K562 (cell line): ENCODE data around the gene URB2. TPM values are rescaled to one million over a fixed set of nuclear protein-coding genes. Genes with fewer than 3 reads are reported as not detected.
A peak's percentile ranks its signal among the peaks of the same experiment; 100 is the strongest.

ENCODE experiments used
- FOXP1 ChIP-seq: sonication (generic); formaldehyde crosslinking; IDR thresholded peaks from 2 replicates; pipeline ENCODE4 v1.8.0; 2022; ENCODE audit warnings: mild to moderate bottlenecking, missing genetic modification reagents
- MAFG ChIP-seq: fragments of 450-650 bp; conservative IDR thresholded peaks from 2 replicates; pipeline ENCODE4 v1.6.1; 2016; ENCODE audit warnings: missing genetic modification characterization, missing compliant biosample characterization
- MCM7 ChIP-seq, 2 experiments: fragments of 450-650 bp; IDR thresholded peaks; 2 replicates each; pipeline ENCODE4 v1.6.1; 2016 to 2018
- PTRF ChIP-seq: fragments of 450-650 bp; IDR thresholded peaks from 2 replicates; pipeline ENCODE4 v1.6.1; 2016; ENCODE audit warnings: mild to moderate bottlenecking, missing genetic modification characterization, missing compliant biosample characterization
- ZNF197 ChIP-seq: fragments of 200-800 bp; sonication (Bioruptor generic); IDR thresholded peaks from 2 replicates; pipeline ENCODE4 v1.6.1; 2016; ENCODE audit warnings: low read depth, missing genetic modification characterization, missing compliant biosample characterization
- ZNF324 ChIP-seq: fragments of 250-450 bp; sonication (Bioruptor Pico); IDR thresholded peaks from 2 replicates; pipeline ENCODE4 v1.4.0; 2020; ENCODE audit warnings: mild to moderate bottlenecking
- polyA plus RNA-seq, 8 experiments: library from polyadenylated mRNA; depleted of rRNA in 4 of 8; stranded (reverse) in 5 of 8; unstranded in 3 of 8; fragments of >200 nt; fragmentation: Nextera tagmentation in 2 of 8; fragmentation: Illumina TruSeq in 1 of 8; extraction: Ambion mirVana in 2 of 8; extraction: Trizol in 1 of 8; gene quantifications; 2 replicates each; pipeline versions ENCODE4 v1.2.1 to v1.2.3, GENCODE V29; 2011 to 2014; ENCODE audit warnings: inconsistent platforms in 1 of 8, missing spikeins in 1 of 8
- total RNA-seq, 7 experiments: library from RNA; depleted of rRNA in 6 of 7; stranded (reverse); fragments of >200 nt in 6 of 7; fragmentation: Illumina TruSeq in 2 of 7; extraction: Trizol in 2 of 7; gene quantifications; 2 replicates each; pipeline versions ENCODE4 v1.2.1 to v1.2.3, GENCODE V29; 2011 to 2021; ENCODE audit warnings: low replicate concordance in 1 of 7
- TF ChIP-seq, protein P1 (sequence below): fragments of 450-650 bp; formaldehyde crosslinking; IDR thresholded peaks from 2 replicates; pipeline ENCODE4 v1.4.0; 2022; ENCODE audit warnings: mild to moderate bottlenecking, moderate library complexity
- TF ChIP-seq, protein P2 (sequence below): sonication (generic); formaldehyde crosslinking; IDR thresholded peaks from 2 replicates; pipeline ENCODE4 v1.8.0; 2022; ENCODE audit warnings: missing genetic modification reagents, mild to moderate bottlenecking, moderate library complexity, borderline replicate concordance
- TF ChIP-seq, protein P3 (sequence below), 2 experiments: fragments of 450-650 bp; formaldehyde crosslinking in 1 of 2; IDR thresholded peaks; 2 replicates each; pipeline versions ENCODE4 v1.4.0 to v1.6.1; 2014 to 2020; ENCODE audit warnings: mild to moderate bottlenecking in 2 of 2, borderline replicate concordance in 1 of 2, low read depth in 1 of 2
- TF ChIP-seq, protein P4 (sequence below): fragments of 450-650 bp; IDR thresholded peaks from 2 replicates; pipeline ENCODE4 v1.7.1; 2018; ENCODE audit warnings: mild to moderate bottlenecking, low read depth; ENCODE audit not compliant: partially characterized antibody

The URB2 gene
- total and polyA plus RNA-seq, 9 of the 15 experiments (the other 6 are each of a cell fraction or from before 2014, with no cell fraction given): 2.8 to 28.3 (median 19.0) TPM

DNA sequence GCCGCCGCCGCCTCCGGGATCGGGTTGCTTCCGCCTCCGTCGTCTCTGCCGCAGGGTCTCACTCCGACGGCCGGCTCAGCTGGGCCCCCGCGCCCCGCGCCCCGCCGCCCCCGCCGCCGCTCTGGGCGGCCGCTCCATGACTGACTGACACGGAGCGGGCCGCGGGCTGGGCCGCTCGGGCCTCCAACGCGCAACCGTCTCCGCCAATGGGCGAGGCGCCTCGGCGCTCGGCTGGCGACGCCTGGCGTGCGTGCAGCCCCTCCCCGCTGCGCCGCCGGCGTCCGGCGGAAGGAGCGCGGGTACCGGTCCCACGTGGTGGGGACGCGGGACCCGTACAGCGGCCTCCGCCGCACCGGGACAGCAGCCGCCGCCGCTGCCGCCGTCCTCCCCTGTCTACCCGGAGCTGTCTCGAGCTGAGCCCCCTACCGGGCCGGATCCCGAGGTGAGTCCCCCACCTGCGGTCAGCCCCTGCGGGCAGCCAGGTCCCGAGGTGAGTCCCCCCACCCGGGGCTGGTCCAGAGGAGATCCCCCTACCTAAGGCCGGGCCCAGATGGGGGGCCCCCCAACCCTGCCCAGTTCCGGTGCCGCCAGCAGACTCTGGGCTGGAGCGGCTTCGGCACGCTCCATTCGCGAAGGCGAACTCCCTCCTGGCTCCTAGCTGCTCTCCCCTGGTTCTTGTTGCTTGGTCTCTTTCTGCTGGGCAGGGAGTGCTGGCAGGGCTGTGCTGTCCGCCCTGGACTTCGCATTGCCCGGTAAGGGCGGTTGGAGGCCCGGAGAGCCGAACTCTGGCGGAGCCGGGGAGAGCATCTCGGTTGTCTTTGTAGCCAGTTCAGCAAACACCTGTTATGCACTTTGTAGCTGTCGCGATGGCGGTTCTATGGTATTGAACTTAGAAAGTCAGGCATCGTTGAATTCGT, at the start of gene URB2, which contains the start of gene TAF5L (continued):
- TF ChIP-seq, protein P1, sequence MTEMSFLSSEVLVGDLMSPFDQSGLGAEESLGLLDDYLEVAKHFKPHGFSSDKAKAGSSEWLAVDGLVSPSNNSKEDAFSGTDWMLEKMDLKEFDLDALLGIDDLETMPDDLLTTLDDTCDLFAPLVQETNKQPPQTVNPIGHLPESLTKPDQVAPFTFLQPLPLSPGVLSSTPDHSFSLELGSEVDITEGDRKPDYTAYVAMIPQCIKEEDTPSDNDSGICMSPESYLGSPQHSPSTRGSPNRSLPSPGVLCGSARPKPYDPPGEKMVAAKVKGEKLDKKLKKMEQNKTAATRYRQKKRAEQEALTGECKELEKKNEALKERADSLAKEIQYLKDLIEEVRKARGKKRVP (CRISPR knock-in tag): 0 out of 2 replicates have a peak, but pooled peaks have one; percentile 19
- TF ChIP-seq MAFG (tag): no peak
- TF ChIP-seq, protein P2, sequence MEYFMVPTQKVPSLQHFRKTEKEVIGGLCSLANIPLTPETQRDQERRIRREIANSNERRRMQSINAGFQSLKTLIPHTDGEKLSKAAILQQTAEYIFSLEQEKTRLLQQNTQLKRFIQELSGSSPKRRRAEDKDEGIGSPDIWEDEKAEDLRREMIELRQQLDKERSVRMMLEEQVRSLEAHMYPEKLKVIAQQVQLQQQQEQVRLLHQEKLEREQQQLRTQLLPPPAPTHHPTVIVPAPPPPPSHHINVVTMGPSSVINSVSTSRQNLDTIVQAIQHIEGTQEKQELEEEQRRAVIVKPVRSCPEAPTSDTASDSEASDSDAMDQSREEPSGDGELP: peak; percentile 37
- no peak for TF ChIP-seq MCM7 (IDR thresholded peaks at IDR 0.05)
- TF ChIP-seq, protein P3, sequence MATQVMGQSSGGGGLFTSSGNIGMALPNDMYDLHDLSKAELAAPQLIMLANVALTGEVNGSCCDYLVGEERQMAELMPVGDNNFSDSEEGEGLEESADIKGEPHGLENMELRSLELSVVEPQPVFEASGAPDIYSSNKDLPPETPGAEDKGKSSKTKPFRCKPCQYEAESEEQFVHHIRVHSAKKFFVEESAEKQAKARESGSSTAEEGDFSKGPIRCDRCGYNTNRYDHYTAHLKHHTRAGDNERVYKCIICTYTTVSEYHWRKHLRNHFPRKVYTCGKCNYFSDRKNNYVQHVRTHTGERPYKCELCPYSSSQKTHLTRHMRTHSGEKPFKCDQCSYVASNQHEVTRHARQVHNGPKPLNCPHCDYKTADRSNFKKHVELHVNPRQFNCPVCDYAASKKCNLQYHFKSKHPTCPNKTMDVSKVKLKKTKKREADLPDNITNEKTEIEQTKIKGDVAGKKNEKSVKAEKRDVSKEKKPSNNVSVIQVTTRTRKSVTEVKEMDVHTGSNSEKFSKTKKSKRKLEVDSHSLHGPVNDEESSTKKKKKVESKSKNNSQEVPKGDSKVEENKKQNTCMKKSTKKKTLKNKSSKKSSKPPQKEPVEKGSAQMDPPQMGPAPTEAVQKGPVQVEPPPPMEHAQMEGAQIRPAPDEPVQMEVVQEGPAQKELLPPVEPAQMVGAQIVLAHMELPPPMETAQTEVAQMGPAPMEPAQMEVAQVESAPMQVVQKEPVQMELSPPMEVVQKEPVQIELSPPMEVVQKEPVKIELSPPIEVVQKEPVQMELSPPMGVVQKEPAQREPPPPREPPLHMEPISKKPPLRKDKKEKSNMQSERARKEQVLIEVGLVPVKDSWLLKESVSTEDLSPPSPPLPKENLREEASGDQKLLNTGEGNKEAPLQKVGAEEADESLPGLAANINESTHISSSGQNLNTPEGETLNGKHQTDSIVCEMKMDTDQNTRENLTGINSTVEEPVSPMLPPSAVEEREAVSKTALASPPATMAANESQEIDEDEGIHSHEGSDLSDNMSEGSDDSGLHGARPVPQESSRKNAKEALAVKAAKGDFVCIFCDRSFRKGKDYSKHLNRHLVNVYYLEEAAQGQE (IDR thresholded peaks at IDR 0.05; ENCODE audit: borderline replicate concordance): peak; percentile 94
- TF ChIP-seq, protein P3 (CRISPR knock-in tag; IDR thresholded peaks at IDR 0.05; ENCODE audit: low read depth): no peak
- TF ChIP-seq PTRF (tag): no peak
- TF ChIP-seq, protein P4, sequence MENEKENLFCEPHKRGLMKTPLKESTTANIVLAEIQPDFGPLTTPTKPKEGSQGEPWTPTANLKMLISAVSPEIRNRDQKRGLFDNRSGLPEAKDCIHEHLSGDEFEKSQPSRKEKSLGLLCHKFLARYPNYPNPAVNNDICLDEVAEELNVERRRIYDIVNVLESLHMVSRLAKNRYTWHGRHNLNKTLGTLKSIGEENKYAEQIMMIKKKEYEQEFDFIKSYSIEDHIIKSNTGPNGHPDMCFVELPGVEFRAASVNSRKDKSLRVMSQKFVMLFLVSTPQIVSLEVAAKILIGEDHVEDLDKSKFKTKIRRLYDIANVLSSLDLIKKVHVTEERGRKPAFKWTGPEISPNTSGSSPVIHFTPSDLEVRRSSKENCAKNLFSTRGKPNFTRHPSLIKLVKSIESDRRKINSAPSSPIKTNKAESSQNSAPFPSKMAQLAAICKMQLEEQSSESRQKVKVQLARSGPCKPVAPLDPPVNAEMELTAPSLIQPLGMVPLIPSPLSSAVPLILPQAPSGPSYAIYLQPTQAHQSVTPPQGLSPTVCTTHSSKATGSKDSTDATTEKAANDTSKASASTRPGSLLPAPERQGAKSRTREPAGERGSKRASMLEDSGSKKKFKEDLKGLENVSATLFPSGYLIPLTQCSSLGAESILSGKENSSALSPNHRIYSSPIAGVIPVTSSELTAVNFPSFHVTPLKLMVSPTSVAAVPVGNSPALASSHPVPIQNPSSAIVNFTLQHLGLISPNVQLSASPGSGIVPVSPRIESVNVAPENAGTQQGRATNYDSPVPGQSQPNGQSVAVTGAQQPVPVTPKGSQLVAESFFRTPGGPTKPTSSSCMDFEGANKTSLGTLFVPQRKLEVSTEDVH: peak; percentile 55
- no peak for TF ChIP-seq ZNF324 (CRISPR knock-in tag)
- 0 out of 2 replicates have a peak, but pooled peaks have one; percentile 58 for TF ChIP-seq ZNF197 (CRISPR knock-in tag)
- TF ChIP-seq FOXP1 (CRISPR knock-in tag): peak; percentile 34; the same call in 1 of the 2 replicates
